Endothelial cell (in vitro differentiated cells): ENCODE data around the gene SDCBP2. TPM values are rescaled to one million over a fixed set of nuclear protein-coding genes. Genes with fewer than 3 reads are reported as not detected.

Experiments used
- DNase-seq: peaks from one replicate; pipeline ENCODE4 v3.0.0; 2021; ENCODE audit warnings: low spot score
- H3K27ac Mint-ChIP-seq: one replicate; pipeline ENCODE4 v1.8.0; 2021; ENCODE audit warnings: mixed read lengths, inconsistent platforms; ENCODE audit not compliant: unreplicated experiment
- H3K27me3 Mint-ChIP-seq: one replicate; pipeline ENCODE4 v1.8.0; 2021; ENCODE audit warnings: mild to moderate bottlenecking, moderate library complexity, mixed read lengths, inconsistent platforms; ENCODE audit not compliant: unreplicated experiment
- H3K36me3 Mint-ChIP-seq: one replicate; pipeline ENCODE4 v1.8.0; 2021; ENCODE audit warnings: mild to moderate bottlenecking, low read depth, mixed read lengths, inconsistent platforms; ENCODE audit not compliant: unreplicated experiment
- H3K4me1 Mint-ChIP-seq: one replicate; pipeline ENCODE4 v1.8.0; 2021; ENCODE audit warnings: mild to moderate bottlenecking, mixed read lengths, inconsistent platforms; ENCODE audit not compliant: unreplicated experiment
- H3K4me3 Mint-ChIP-seq: one replicate; pipeline ENCODE4 v1.8.0; 2021; ENCODE audit warnings: mild to moderate bottlenecking, mixed read lengths, inconsistent platforms; ENCODE audit not compliant: unreplicated experiment
- H3K9me3 Mint-ChIP-seq: one replicate; pipeline ENCODE4 v1.8.0; 2021; ENCODE audit warnings: mixed read lengths, inconsistent platforms; ENCODE audit not compliant: unreplicated experiment
- CTCF ChIP-seq: fragments of 200-600 bp; sonication (generic); IDR thresholded peaks from one replicate; pipeline ENCODE4 v1.5.0; 2021; ENCODE audit warnings: antibody characterized with exemption; ENCODE audit not compliant: unreplicated experiment
- total RNA-seq: library from RNA; stranded (reverse); fragmentation: NEBNext Ultra II Directional; extraction: Animal tissue kit (Norgen Biotek cat#: 25700); gene quantifications from one replicate; pipeline ENCODE4 v1.2.1, GENCODE V29; 2021; ENCODE audit not compliant: unreplicated experiment

The SDCBP2 gene
- total RNA-seq, 1 donor from 2014 or later, result 10.1 TPM

DNA sequence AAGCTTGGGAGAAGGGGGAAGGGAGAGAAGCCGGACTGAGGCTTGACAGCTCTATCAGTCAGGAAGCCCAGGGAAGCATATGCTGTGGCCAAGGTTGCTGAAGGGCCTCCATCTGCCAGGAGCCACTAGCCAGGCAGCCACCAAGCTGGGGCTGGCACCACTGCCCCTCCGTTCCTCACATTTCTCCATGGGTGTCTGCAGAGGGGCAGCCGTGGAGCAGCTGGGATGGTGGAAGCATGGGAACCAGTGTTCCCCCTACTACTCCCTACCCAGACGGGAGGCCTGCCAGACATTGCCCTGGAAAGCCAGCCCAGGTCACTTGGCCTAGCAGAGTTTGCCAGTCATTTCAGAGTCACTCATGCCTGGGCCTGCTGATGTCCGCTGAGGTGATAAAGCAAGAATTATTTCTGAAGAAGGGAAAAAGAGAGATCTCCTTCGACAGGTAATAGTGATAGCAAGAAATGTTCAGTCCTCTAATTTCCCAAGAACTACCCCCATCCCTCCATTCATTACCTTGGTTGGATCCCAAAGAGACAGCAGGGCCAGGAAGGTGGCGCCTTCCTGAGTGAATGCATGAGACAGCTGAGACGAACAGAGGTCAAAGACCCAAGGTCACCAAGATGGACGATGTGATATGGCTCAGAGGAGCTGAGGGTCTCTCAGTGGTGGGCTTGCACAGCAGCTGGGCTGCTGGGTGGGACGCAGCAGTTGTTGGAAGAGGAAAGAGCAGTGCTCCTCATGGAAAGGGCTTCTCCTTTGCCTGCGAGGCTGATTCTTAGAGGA is 41.0 kb downstream of the SDCBP2 start:
- Mint-ChIP-seq H3K4me1 (peaks cover 25% of the 10 kb centered on the region), H3K4me3 (no peak overlapping the region)

DNA sequence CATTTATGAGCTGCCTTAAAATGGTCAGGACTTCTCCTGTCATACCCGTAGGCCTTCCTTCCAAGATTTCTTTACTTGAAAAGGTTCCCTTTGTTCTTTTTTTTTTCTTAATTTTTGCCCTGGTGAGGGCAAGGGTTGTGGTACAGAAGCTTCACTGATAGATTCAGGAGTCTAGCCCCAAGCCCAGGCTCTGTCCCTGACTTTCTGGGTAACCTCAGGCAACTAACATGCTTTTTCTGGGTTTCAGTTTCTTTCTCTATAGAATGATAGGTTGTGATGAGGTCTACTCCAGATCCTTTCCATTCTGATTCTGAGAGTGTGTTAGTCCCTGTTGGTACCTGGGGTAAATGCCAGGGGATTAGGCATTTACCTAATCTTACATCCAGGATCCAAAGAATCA is 41.6 kb downstream of the SDCBP2 start:
- no peaks in the 10 kb centered on the region for H3K9me3 Mint-ChIP-seq
- H3K27ac Mint-ChIP-seq, result no peak overlapping the region
- no peak overlapping the region for H3K4me3 Mint-ChIP-seq
- no peak for DNase-seq
- no peak for TF ChIP-seq CTCF
- peaks cover 18% of the 10 kb centered on the region for H3K4me1 Mint-ChIP-seq
- no peaks in the 10 kb centered on the region for H3K27me3 Mint-ChIP-seq
- no peaks in the 10 kb centered on the region for H3K36me3 Mint-ChIP-seq

More for the DNA sequence above, 41.0 kb downstream of the SDCBP2 start:
- peaks cover under 1% of the 10 kb centered on the region for H3K27me3 Mint-ChIP-seq
- H3K9me3 Mint-ChIP-seq, result no peaks in the 10 kb centered on the region
- DNase-seq, result no peak
- H3K27ac Mint-ChIP-seq, result no peak overlapping the region
- no peak for TF ChIP-seq CTCF
- peaks cover 6% of the 10 kb centered on the region for H3K36me3 Mint-ChIP-seq

- H3K4me3 Mint-ChIP-seq, result no peak overlapping the region
- peaks cover 16% of the 10 kb centered on the region for H3K4me1 Mint-ChIP-seq
- H3K36me3 Mint-ChIP-seq, result no peaks in the 10 kb centered on the region
- no peak for DNase-seq
- no peak overlapping the region for H3K27ac Mint-ChIP-seq
- no peaks in the 10 kb centered on the region for H3K9me3 Mint-ChIP-seq
- TF ChIP-seq CTCF, result no peak
- peaks cover 3% of the 10 kb centered on the region for H3K27me3 Mint-ChIP-seq
These were observed 42.5 kb downstream of the SDCBP2 start for GRCh38 chr20:1286267-1287024.

DNA sequence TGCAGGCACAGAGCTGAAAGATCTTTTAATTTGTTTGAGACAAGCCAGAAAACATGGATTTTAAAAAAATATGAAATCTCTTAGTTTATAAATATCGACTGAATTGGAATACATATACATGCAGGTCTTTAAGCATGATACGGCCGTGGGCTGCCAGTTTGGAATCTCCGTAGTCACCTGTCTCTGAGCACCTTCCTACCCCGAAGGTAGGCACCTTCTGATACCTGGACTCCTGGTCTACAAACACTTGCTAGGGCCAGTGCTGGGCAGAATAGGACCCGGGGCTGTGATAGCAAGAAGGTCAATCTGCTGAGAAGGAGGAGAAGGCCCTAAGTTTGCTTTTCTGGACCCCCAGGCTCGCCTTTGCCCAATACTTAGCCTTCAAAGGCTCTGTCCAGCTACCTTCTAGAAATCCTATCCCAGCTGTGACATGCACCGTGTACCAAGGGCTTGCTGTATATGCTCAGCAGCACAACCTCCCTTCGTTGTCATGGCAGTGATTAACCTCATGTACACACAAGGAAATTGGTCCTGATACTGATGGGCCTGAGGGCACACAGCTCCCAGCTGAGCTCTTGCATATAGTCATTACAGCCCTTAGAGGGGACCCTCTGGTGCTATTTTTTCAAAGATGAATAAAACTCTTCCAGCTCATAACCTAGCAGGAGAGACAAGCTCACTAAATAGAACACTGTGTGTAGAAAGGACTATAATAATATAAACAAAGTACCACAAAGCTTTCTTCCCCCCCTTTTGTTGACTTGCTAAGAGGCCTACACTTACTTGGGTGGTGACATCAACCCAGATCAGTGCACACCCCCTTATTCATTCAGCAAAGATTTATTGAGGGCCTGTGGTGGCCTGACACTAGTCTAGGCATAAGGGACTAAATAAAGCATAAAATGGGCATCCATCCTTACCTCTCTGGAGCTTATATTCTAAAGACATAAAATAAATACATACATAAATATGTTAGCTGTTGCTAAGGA is 45.1 kb downstream of the SDCBP2 start:
- TF ChIP-seq CTCF, result no peak
- Mint-ChIP-seq H3K9me3 (no peaks in the 10 kb centered on the region), H3K4me1 (peaks cover 10% of the 10 kb centered on the region), H3K27ac (no peak overlapping the region), H3K27me3 (peaks cover 4% of the 10 kb centered on the region), H3K4me3 (no peak overlapping the region), H3K36me3 (no peaks in the 10 kb centered on the region)
- no peak for DNase-seq
